SK-N-MC (cell line): ENCODE data around the gene PXN.

ENCODE experiments used
- EZH2 ChIP-seq: fragments of 200-600 bp; sonication (generic); IDR thresholded peaks from one replicate; pipeline ENCODE4 v1.6.1; 2017; ENCODE audit warnings: antibody characterized with exemption
- FOXP2 ChIP-seq: optimal IDR thresholded peaks from 2 replicates; pipeline ENCODE3; 2011; ENCODE audit warnings: mild to moderate bottlenecking, moderate library complexity; ENCODE audit not compliant: insufficient read depth; ENCODE audit errors: extremely low read length, control extremely low read depth
- POLR2AphosphoS5 ChIP-seq: IDR thresholded peaks from 2 replicates; pipeline ENCODE4 v1.6.1; 2012; ENCODE audit warnings: mild to moderate bottlenecking, low read depth, low read length, borderline replicate concordance

DNA sequence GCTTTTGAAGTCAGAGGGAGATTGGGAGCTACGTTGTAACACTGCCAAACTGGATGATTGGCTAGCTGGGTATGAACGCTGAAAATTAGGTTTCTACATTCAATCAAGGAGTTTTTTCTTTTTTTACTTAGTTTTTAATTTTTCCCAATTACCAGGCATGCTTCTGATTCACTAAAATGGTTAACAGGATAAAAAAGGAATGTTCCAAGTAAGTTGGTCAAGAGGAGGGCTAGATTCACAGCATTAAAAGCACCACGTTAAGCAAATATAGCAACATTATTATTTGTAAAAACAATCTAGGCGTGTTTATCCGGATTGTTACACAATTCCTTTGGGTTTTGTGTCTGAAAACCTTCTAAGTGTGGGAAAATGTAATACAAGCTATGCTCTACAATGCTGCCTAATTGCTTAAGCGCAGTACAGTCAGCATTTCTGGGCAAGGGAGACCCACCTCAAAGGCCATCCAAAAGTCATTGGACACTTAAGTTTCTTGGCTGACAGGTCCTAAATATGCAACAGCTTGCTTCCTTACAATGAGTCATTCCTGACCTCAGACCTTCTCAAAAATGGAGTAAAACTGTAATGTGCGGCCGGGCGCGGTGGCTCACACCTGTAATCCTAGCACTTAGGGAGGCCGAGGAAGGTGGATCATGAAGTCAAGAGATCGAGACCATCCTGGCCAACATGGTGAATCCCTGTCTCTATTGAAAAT, 65.8 kb downstream of the PXN start:
- TF ChIP-seq EZH2 = no peak
- TF ChIP-seq POLR2AphosphoS5 = no peak
- TF ChIP-seq FOXP2 = no peak
